IPS DF 4.7 (cell line): ENCODE measurements around the gene CFAP299.
"Not testable (repeated sequence)": the region's sequence is repeated elsewhere in the genome, so short reads cannot be mapped to it uniquely, and the experiment has no call there.

Experiments
- DNase-seq: peaks from one replicate; pipeline ENCODE4 v3.0.0-alpha.2; 2013; ENCODE audit warnings: low spot score; ENCODE audit errors: extremely low read depth

CFAP299 gene

DNA sequence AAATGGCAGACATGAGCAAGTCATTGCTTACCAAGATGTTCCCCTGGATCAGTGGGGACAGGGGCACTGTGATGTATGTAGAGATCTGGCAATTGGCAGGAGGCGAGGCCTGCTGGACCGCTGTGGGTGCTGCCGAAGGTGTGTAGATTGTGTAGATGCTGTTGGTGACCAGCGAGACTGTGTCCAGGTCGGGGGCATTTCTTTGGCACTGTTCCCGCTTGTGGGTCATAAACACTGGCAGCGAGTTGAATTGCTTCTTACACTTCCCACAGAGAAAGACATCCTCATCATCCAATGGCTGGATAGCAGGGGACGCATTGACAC is 52.7 kb downstream of the CFAP299 start:
- no peak for DNase-seq

DNA sequence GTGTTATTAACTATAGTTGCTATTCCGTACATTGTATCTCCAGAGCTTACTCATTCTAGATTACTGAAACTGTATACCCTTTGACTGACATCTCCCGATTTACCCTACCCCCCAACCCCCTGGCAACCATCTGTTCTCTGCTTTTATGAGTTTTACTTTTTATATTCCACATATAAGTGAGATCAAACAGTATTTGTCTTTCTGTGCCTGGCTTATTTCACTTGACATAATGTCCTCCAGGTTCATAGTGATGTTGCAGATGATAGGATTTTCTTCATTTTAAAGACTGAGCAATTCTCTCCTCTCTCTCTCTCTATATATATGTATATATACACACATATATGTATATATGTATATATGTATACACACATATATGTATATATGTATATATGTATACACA is 54.6 kb downstream of the CFAP299 start:
- DNase-seq, result no peak

DNA sequence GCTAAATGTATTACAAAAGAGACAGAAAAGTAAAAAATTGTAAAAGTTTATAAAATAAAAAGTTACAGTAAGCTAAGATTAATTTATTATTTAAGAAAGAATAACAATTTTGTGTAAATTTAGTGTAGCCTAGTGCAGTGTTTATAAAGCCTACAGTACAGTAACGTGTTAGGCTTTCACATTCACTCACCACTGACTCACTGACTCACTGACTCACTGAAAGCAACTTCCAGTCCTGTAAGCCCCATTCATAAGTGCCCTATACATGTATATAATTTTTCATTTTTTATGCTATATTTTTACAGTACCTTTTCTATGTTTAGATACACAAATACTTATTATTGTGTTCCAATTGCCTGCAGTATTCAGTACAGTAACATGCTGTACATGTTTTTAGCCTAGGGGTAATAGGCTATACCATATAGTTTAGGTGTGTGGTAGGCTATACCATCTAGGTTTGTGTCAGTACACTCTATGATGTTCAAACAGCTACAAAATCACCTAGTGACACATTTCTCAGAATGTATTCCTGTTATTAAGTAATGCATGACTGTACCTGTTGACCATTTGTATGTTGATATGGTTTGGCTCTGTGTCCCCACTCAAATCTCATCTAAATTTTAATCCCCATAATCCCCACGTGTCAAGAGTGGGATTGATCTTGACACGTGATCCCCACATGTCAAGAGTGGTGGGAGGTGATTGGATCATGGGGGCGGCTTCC is 57.9 kb downstream of the CFAP299 start:
- no peak for DNase-seq

DNA sequence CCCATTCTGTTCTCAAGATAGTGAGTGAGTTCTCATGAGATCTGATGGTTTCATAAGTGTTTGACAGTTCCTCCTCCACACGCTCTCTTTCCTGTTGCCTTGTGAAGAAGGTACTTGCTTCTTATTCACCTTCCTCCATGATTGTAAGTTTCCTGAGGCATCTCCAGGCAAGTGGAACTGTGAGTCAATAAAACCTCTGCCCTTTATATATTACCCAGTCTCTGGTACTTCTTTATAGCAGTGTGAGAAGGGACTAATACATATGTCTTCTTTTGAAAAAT is 58.4 kb downstream of the CFAP299 start:
- DNase-seq, result no peak

DNA sequence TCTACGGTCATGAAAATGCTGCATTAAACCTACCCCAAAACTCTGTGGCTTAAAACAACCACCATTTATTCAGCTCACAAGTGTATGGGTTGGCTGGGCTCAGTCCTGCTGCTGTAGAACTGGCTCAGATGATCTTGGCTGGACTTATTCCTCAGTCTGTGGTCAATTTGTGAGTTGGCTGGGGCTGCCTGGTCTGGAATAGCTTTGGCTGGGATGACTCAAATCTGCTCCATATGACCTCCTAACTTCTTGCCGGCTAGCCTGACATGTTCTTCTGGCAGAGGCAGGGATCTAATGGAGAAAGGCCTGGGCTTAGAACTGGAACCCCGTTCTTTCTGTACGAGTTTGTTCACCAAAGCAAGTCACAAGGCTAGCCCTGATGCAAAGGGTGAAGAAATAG is 71.7 kb downstream of the CFAP299 start:
- no peak for DNase-seq

DNA sequence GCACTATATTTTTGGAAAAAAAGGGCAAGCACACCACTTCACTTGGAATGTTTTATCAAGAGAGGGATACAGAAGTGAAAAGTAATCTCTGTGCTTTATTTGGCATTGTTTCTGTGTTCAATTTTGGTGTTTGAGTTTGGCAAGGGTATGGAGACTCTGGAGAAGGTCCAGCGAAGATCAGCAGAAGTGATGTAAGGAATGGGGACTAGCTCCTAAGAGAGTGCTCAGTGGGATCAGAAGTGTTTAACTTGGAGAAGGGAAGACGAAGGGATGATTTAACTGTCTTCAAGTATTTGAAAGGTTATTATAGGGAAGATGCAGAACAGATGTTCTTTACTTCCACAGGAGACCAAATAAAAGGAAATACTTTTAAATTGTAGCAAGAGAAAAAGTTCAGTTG is 74.3 kb downstream of the CFAP299 start:
- DNase-seq, result no peak

DNA sequence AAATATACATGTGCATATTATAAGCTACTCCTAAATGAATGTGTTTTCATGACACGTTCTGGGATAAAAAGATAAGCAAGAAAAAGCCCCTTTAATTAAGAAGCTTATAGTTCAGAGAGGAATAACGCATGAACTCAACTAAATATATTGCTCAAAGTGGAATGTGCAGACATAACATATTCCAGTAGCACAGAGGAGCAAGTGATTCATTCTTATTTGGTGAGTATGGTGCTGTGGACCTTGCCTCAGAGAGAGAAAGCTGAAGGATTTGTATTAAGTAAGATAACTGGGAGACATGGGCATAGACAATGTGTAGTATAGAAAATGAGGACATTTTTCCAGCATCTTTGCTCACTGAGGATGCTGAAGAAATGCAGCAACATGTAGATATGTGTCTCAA is 76.8 kb downstream of the CFAP299 start:
- DNase-seq, result no peak

DNA sequence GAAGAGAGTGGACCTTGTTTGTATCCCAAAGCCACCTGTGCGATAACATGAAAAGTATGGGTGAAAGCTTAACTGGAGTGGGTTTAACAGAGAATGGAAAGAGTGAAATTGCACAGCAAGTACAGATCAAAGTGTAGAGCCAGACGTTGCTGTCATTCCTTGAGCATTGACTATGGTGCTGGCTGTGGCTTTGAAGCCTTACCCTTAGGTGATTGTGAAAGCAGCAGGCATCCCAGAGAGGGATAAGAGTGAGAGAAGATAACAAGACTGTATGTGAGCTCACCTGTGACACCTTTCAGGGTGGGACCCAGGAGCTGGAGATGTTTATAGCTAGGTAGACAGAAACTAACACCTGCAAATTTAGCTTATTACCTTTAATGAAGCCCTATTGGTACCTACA is 77.6 kb downstream of the CFAP299 start:
- DNase-seq, result no peak

DNA sequence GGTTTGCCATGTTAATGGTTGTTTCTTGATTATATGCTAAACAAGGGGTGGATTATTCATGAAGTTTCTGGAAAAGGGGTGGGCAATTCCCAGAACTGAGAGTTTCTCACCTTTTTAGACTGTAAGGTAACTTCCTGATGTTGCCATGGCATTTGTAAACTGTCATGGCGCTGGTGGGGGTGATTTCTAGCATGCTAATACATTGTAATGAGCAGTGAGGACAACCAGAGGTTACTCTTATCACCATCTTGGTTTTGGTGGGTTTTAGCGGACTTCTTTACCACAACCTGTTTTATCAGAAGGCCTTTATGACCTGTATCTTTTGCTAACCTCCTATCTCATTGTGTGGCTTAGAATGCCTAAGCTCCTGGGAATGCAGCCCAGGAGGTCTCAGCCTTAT is 81.5 kb downstream of the CFAP299 start:
- no peak for DNase-seq

DNA sequence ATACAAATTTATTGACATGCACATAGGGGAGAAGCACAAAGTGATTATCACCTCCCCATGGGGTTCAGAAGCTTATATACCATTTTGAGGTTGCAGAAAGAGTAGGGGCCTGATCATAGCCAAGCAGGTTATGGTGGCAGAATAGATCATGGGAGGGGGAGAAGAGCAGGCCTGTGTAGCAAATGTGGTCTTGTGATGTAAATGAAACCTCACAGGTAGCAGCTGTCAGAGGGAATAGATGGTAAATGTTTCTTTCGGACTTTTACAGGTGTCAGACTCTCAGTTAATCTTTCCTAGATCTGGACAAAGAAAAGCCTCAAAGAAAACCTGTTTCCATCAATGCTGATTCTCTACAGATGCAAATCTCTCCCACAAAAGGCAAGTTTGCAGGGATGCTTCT is 84.4 kb downstream of the CFAP299 start:
- no peak for DNase-seq

DNA sequence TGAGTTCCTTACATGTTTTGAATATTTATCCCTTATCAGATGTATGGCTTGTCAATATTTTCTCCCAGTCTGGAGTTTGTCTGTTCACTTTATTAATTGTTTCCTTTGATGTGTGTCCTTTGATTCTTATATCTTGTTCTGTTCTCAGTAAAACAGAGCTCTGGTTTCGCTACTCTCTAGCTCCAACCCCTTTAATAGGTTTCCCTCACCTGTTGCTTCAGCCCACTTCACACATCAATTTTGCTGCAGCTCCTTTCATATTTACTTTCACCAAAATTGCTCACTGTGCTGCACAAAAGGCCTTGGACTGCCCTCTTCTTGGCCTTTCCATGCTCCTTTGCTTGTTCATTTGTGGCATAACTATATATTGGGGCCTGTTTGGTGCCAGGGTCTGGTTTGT is 85.1 kb downstream of the CFAP299 start:
- DNase-seq, result no peak

DNA sequence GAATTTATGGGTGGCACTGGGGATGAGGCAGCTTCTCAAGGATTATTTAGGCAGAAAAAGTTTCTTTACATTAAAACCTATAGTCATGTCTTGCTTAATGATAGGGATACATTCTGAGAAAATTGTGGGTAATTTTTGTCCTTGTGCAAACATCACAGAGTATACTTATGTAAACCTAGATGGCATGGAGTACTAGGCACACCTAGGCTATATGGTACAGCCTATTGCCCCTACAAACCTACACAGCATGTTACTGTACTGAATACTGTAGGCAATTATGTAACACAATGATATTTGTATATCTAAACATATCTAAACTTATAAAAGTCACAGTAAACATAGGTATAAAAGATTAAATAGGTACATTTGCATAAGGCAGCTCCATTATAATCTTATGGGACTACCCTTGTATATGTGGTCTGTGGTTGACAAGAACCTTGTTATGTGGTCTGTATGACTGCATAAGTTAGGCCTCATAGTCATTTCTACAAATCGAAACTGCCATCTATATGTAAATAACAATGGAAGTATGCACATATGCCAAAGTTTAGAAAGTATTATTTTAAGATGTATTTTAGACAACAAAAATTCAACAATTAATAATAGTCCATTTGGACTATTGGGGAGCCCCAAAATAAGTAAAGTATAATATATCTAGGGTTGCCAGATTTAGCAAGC is 87.3 kb downstream of the CFAP299 start:
- no peak for DNase-seq

DNA sequence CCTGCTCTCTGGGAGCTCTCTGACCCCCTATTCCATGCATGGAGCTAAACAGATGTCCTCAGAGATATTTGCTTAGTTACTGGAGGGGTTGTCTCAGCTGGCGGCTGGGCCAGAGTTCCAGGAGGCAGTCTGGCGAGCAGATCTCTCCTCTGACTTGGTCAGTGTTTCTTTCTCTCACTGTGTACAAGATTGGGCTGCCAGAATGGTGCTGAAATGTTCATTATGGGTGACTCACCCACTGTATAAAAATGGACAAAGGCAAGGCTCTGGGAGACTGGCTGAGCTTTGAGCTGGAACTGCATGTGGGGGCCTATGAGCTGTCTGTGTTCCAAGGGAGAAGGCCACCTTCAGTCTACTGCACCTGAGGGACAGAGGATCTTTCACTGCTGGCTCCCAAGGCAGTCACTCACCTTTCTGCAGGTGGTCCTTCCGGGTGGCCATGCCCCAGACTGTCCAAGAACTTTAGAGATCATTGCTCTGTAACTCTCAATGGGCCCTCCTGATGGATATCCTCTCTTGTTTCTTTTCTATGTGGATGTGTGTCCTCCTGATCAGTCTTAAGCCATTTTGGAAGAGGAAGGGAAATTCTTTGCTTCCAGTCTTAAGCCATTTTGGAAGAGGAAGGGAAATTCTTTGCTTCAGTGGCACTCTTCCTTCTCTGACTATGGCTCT is 88.2 kb downstream of the CFAP299 start:
- no peak for DNase-seq

DNA sequence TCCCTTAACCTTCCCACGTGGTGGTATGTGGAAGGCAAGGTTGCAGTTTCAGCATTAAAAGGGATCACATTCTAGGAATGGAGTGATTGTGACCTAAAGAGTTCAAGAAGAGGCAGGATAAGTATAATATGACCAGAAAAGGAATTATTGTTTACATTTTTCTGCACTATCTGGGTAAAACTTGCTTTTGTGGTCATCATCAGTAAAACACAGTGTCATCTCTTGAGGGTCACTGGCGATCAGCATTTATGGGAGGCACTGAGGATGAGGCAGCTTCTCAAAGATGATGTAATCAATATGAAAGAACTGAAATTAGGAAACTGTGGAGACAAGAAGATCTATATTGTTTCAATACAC is 88.7 kb downstream of the CFAP299 start:
- no peak for DNase-seq

DNA sequence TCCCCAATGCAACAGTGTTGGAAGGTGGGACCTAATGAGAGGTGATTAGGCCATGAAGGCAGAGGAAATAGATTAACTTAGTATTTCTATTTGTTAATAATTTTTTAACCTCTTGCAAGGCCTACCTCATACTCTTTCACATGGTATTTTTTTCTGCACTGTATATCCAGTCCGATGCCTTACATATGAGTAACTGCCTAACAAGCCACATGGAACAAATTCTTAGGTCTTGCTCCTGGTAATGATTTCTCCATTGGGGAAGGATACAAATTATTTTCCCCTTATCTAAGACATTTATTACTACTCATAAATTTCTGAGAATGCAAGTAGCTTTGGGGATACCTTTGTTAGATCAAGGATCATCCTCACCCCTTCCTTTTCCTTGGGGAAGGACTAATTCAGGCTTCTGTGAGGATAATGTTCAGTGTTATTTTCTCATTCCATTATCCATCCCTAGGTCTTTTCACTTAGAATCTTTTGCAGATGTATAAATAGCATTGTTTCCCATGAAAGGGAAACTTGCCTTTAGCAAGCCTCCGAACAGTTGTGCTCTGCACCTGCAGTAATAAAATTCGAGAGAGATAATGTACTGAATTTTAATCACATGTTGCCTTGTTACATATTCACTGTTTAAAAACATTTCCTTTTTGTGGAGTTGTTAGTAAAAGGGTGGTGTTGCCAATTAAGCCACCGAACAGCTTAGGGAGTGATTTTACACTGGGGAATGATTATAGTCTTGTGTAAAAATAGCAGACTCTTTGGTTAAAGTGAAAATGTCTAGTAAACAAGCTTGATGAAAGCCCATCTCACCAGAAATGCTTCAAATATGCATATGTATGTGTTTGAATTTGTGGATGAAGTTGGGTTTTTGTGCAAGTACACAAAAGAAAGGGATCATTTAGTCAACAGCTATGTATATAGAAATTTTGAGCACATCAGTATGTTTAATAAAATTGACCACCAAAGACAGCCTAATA is 89.9 kb downstream of the CFAP299 start:
- no peak for DNase-seq

DNA sequence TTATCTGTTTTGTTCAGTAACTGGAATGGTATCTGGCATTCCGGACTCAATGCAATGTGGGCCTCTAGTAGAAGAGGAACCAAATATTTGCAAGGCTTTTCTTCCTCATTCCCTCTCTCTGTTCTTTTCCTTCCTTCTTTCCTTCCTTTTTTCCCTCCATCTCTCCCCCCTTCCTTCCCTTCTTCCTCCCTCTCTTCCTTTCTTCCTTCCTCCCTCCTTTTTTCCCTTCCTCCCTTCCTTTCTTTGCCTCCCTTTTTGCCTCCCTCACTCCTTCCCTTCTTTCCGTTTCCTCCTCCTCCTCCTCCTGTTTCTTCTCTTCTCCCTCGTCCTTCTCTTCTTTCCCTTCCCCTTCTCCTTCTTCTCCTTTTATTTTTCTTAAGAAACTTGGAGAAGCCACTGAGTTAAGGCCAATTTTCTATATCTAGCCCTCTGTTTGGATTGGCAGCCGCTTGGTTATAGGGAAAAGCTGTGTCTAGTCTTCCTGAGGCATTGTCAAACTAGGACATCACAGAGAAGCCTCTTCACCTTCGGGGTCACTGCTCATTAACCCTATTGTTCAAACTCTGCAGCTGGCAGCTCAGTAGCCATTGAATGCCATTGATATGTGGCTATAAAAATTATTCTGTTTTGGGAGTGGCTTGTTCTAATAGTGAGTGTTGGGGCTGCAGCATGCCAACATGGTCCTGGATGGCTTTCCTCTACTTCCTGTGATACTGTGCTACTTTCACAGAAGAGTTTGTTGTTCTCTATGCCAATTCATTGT is 95.9 kb downstream of the CFAP299 start:
- no peak for DNase-seq

DNA sequence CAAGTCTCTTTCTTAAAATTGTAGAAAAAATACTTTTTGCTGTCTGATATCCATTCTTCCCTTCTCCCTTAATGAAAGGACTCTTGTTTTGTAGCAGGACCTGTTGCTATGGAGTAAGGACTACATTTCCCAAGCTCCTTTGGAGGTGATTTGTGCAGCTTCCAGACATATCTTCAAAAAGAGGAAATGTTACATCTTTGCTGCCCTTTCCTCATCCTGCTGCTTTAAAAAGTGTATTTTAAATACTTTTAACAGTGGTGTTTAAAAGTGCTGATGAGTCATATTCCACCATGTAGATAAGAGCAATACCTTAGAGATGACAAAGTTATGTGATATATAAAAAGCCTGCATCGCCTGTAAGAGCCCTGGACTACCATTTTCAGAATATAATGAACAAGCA is 98.7 kb downstream of the CFAP299 start:
- no peak for DNase-seq

DNA sequence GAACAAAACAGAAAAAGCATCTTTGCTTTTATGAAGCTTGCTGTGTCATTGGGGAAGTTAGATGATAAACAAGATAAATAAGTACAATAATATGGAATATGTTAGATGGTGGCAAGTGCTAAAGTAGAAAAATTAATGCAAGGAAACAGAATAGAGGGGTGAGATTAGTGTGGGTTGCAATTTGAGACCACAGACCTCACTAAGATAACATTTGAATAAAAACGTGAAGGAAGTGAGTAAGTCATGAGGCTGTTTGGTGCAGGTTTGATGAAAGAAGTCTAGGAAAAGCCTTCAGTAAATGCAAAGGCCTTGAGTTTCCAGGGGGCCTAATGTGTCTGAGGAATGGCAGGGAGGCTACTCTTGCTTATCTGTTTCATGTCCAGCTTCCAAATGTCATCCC is 102.5 kb downstream of the CFAP299 start:
- DNase-seq, result no peak

DNA sequence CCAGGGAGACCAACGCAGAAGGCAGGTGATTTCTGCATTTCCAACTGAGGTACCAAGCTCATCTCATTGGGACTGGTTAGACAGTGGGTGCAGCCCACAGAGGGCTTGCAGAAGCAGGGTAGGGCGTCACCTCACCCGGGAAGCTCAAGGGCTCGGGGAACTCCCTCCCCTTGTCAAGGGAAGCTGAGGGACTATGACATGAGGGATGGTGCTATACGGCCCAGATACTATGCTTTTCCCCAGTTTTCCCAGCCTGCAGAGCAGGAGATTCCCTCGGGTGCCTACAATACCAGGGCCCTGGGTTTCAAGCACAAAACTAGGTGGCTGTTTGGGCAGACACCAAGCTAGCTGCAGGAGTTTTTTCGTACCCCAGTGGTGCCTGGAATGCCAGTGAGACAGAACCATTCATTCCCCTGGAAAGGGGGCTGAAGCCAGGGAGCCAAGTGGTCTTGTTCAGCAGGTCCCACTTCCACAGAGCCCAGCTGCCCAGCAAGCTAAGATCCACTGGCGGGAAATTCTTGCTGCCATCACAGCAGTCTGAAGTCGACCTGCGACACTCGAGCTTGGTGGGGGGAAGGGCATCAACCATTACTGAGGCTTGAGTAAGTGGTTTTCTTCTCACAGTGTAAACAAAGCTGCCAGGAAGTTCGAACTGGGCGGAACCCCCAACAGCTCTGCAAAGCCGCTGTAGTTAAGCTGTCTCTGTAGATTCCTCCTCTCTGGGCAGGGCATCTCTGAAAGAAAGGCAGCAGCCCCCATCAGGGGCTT is 103.9 kb downstream of the CFAP299 start:
- DNase-seq, result not testable (repeated sequence)

DNA sequence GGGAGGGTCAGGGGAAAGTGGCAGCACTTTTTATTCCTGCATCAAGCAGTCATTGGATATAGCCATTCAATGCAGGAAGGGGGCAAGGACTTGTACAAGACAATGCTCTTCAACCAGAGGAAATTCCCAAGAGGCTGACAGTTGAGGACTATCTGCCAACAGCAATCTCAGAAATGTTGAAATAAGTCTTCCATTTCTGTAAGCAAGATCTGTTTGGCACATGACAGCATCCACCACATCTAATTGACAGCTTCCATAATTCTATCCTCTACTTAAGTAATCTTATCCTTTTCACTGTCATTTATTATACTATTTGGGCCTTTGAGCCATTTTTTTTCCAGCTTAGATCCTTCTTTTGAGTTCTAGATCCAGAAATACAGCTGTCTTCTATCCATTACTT is 110.7 kb downstream of the CFAP299 start:
- DNase-seq, result no peak

DNA sequence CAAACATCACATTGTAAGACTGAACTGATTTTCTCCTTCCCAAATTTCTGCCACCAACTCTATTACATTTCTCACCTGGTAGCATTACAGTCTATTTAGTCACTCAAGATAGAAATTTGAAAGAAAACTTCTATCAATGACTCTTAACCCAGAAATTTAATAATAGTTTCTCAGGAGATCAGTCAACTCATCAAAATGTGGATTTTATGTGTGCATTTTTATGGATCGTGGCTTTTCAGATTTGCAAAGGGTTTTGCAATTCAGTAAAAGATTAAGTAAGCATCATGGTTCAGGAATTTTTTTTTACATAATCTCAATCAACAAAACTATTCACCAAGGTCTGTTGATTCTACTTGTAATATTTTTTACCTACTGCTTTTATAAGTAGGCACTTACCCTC is 111.1 kb downstream of the CFAP299 start:
- DNase-seq, result no peak
